ENCODE measurements around the gene MCUR1. TPM values are rescaled to one million over a fixed set of nuclear protein-coding genes. Genes with fewer than 3 reads are reported as not detected.
"Not testable (repeated sequence)": the region's sequence is repeated elsewhere in the genome, so short reads cannot be mapped to it uniquely, and the experiment has no call there.

MCUR1 gene
- total and polyA plus RNA-seq, 5 donors, result 20.7 to 26.1 (median 24.6) TPM

DNA sequence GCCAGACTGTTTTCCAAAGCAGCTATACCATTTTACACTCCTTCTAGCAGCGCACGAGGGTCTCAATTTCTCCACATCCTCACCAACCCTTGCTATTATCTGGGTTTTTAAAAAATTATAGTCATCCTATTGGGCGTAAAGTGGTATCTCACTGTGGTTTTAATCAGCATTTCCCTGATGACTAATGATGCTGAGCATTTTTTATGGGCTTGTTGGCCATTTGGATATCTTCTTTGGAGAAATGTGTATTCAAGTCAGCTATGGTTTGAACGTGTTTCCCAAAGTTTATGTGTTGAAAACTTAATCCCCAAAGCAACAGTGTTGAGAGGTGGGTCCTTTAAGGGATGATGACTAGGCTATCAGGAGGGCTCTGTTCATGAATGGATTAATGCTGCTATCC lies 6.7 kb downstream of the MCUR1 start:
- no peaks in the 10 kb centered on the region for H3K27me3 ChIP-seq (ENCODE audit: control insufficient read depth, insufficient read depth)
- 91% methylated on average over 4 of the region's 4 CpGs for WGBS
- H3K4me3 ChIP-seq (ENCODE audit: low read length), result no peak overlapping the region
- H3K9me3 ChIP-seq (ENCODE audit: control insufficient read depth, low read length), result no peaks in the 10 kb centered on the region
- intact Hi-C loops (cut with DNase I), result no loop called here
- DNase-seq, result no peak
- ATAC-seq, result no peak
- no peak overlapping the region for H3K27ac ChIP-seq (ENCODE audit: low read length)
- peaks cover 4% of the 10 kb centered on the region for H3K4me1 ChIP-seq (ENCODE audit: control insufficient read depth, insufficient read depth, low read length)

DNA sequence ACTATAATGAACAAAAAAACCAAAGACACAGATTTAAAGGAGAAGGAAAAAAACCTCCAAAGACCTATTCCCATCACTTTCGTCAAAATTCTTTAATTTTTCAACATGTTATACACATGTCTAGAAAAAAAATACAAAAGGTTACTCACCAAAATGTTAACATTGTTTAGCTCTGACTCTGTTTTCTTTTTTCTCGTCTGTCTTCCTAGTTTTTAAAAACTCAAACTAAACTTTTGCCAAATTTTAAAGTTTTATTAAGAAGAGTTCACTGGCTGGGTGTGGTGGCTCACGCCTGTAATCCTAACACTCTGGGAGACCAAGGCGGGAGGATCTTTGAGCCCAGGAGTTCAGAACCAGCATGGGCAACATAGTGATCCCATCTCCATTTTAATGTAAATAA lies 10.8 kb downstream of the MCUR1 start:
- Histone ChIP-seq H3K9me3 (ENCODE audit: control insufficient read depth, low read length) (no peaks in the 10 kb centered on the region), H3K4me3 (ENCODE audit: low read length) (no peak overlapping the region), H3K4me1 (ENCODE audit: control insufficient read depth, insufficient read depth, low read length) (no peaks in the 10 kb centered on the region), H3K27me3 (ENCODE audit: control insufficient read depth, insufficient read depth) (no peaks in the 10 kb centered on the region), H3K27ac (ENCODE audit: low read length) (no peak overlapping the region)
- 97% methylated on average over 4 of the region's 4 CpGs for WGBS
- ATAC-seq (no peak), DNase-seq (no peak)
- intact Hi-C loops (cut with DNase I), result no loop called here

DNA sequence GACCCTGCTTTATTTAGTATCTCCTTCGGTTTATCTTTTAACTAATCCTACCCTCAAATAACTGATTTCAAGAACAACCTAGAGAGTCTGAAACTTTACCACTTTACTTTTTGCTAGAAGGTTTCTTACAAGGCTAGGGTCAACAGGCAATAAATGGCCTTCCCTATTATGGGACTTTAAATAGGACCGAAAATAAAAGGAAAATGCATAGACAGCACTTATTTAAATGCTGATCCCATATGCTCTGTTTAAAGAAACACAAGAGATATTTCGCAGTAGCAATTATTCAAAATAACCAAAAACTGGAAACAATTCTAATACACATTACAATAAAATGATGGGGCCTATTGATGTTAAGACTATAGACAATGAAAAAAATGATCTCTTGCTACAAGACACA lies 13.7 kb downstream of the MCUR1 start:
- intact Hi-C loops (cut with DNase I), result no loop called here
- H3K4me1 ChIP-seq (ENCODE audit: control insufficient read depth, insufficient read depth, low read length), result no peaks in the 10 kb centered on the region
- no peak overlapping the region for H3K27ac ChIP-seq (ENCODE audit: low read length)
- no peak for DNase-seq
- H3K4me3 ChIP-seq (ENCODE audit: low read length), result no peak overlapping the region
- WGBS, result 84% methylated on average over 3 of the region's 3 CpGs
- no peaks in the 10 kb centered on the region for H3K27me3 ChIP-seq (ENCODE audit: control insufficient read depth, insufficient read depth)
- H3K9me3 ChIP-seq (ENCODE audit: control insufficient read depth, low read length), result no peaks in the 10 kb centered on the region
- no peak for ATAC-seq

- no peaks in the 10 kb centered on the region for H3K4me1 ChIP-seq (ENCODE audit: control insufficient read depth, insufficient read depth, low read length)
- intact Hi-C loops (cut with DNase I), result loop anchor here in 1 of 4 donors (10.0 kb wide), 1 partner anchor 268 kb away; no protein-coding TSS in a partner anchor
- no peaks in the 10 kb centered on the region for H3K27me3 ChIP-seq (ENCODE audit: control insufficient read depth, insufficient read depth)
- DNase-seq (no peak), ATAC-seq (no peak)
- 77% methylated on average over 1 of the region's 1 CpG for WGBS
- no peak overlapping the region for H3K27ac ChIP-seq (ENCODE audit: low read length)
- no peak overlapping the region for H3K4me3 ChIP-seq (ENCODE audit: low read length)
- no peaks in the 10 kb centered on the region for H3K9me3 ChIP-seq (ENCODE audit: control insufficient read depth, low read length)
Measured at GRCh38 chr6:13796781-13797180, 17.6 kb downstream of the MCUR1 start.

- ATAC-seq (peak; percentile 84 to 94), DNase-seq (peak; percentile 81 to 91 (median 86))
- intact Hi-C loops (cut with DNase I), result loop anchor here in 1 of 4 donors (10.0 kb wide), 1 partner anchor 270 kb away; no protein-coding TSS in a partner anchor
- 48% methylated on average over 8 of the region's 8 CpGs for WGBS
- H3K27ac ChIP-seq (ENCODE audit: low read length), result no peak overlapping the region
- H3K9me3 ChIP-seq (ENCODE audit: control insufficient read depth, low read length), result no peaks in the 10 kb centered on the region
- no peak overlapping the region for H3K4me3 ChIP-seq (ENCODE audit: low read length)
- H3K27me3 ChIP-seq (ENCODE audit: control insufficient read depth, insufficient read depth), result no peaks in the 10 kb centered on the region
- no peaks in the 10 kb centered on the region for H3K4me1 ChIP-seq (ENCODE audit: control insufficient read depth, insufficient read depth, low read length)
Measured at GRCh38 chr6:13795041-13795750, 19.2 kb downstream of the MCUR1 start.

GRCh38 chr6:13794184-13794583 lies 20.2 kb downstream of the MCUR1 start:
- H3K27me3 ChIP-seq (ENCODE audit: control insufficient read depth, insufficient read depth), result no peaks in the 10 kb centered on the region
- ATAC-seq, result peak in 1 of 2 donors; percentile 78
- H3K4me3 ChIP-seq (ENCODE audit: low read length), result no peak overlapping the region
- H3K9me3 ChIP-seq (ENCODE audit: control insufficient read depth, low read length), result no peaks in the 10 kb centered on the region
- H3K4me1 ChIP-seq (ENCODE audit: control insufficient read depth, insufficient read depth, low read length), result no peaks in the 10 kb centered on the region
- intact Hi-C loops (cut with DNase I), result loop anchor here in 2 of 4 donors (5.0 to 10.0 kb wide), 2 partner anchors 263 to 271 kb away; no protein-coding TSS in a partner anchor
- H3K27ac ChIP-seq (ENCODE audit: low read length), result no peak overlapping the region
- no peak for DNase-seq
- 70% methylated on average over 5 of the region's 5 CpGs for WGBS

DNA sequence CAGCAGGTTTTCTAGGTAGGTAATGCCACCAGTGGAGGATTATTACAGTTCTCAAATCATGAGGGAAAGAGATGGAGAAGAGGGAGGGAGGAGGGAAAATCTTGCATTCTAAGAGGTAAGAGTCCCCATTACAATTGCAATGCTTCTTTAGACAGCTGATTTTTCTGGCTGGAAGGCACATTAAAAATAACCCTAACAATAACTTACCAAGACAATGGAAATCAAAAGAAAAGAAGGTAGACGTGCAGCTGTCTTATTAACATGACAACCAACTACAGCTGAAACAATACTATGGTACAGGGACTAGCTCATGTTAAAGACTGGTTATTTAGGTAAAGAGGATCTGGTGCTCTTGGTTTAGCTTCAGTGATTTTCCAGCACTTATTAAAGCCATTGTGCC lies 24.6 kb downstream of the MCUR1 start:
- 84% methylated on average over 1 of the region's 1 CpG for WGBS
- intact Hi-C loops (cut with DNase I), result loop anchor here in 2 of 4 donors (5.0 to 10.0 kb wide), 2 partner anchors 268 to 275 kb away; no protein-coding TSS in a partner anchor
- DNase-seq (no peak), ATAC-seq (no peak)
- H3K27ac ChIP-seq (ENCODE audit: low read length), result no peak overlapping the region
- H3K27me3 ChIP-seq (ENCODE audit: control insufficient read depth, insufficient read depth), result no peaks in the 10 kb centered on the region
- no peak overlapping the region for H3K4me3 ChIP-seq (ENCODE audit: low read length)
- no peaks in the 10 kb centered on the region for H3K4me1 ChIP-seq (ENCODE audit: control insufficient read depth, insufficient read depth, low read length)
- no peaks in the 10 kb centered on the region for H3K9me3 ChIP-seq (ENCODE audit: control insufficient read depth, low read length)

DNA sequence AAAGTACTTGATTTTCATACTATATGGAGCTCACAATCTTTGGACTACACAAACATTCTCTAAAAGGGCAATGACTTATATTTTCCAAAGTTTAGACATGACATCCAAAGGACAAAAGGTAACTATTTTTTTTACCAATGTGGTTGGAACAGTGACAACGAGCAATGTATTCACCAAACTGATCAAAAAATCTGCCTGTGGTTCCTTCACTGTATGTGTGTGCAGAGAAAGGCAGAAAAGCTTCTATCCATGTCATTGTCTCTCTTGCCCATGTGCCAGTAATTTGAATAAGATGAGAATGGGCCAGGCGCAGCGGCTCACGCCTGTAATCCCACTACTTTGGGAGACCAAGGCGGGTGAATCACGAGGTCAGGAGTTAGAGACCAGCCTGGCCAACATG lies 25.5 kb downstream of the MCUR1 start:
- ATAC-seq (no peak), DNase-seq (no peak)
- 96% methylated on average over 6 of the region's 6 CpGs for WGBS
- intact Hi-C loops (cut with DNase I), result no loop called here
- Histone ChIP-seq H3K27ac (ENCODE audit: low read length) (no peak overlapping the region), H3K4me1 (ENCODE audit: control insufficient read depth, insufficient read depth, low read length) (no peaks in the 10 kb centered on the region), H3K27me3 (ENCODE audit: control insufficient read depth, insufficient read depth) (no peaks in the 10 kb centered on the region), H3K9me3 (ENCODE audit: control insufficient read depth, low read length) (no peaks in the 10 kb centered on the region), H3K4me3 (ENCODE audit: low read length) (no peak overlapping the region)

- no peak for DNase-seq
- WGBS, result 28% methylated on average over 8 of the region's 8 CpGs
- ATAC-seq, result peak; percentile 48 to 62
Measured at GRCh38 chr6:13787137-13787536, 27.2 kb downstream of the MCUR1 start.

DNA sequence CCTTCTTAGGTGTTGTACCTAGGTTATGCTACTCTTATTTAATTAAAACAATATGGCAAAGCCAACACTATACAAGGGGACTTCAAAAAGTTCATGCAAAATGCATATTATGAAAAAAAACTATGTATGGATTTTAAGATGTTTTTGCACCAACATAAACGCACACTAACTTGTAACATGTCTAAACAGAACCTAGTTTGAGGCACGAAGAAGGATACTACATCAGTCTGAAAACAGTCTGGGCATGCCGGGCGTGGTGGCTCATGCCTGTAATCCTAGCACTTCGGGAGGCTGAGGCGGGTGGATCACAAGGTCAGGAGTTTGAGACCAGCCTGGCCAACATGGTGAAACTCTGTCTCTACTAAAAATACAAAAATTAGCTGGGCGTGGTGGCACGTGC lies 34.2 kb downstream of the MCUR1 start:
- intact Hi-C loops (cut with DNase I); DNase-seq; H3K4me1 ChIP-seq (ENCODE audit: control insufficient read depth, insufficient read depth, low read length); H3K27me3 ChIP-seq (ENCODE audit: control insufficient read depth, insufficient read depth); H3K27ac ChIP-seq (ENCODE audit: low read length); H3K4me3 ChIP-seq (ENCODE audit: low read length); ATAC-seq; H3K9me3 ChIP-seq (ENCODE audit: control insufficient read depth, low read length): not testable (repeated sequence)
- 93% methylated on average over 8 of the region's 8 CpGs for WGBS

More at GRCh38 chr6:13787137-13787536, 27.2 kb downstream of the MCUR1 start:
- Histone ChIP-seq H3K27me3 (ENCODE audit: control insufficient read depth, insufficient read depth) (no peaks in the 10 kb centered on the region), H3K9me3 (ENCODE audit: control insufficient read depth, low read length) (no peaks in the 10 kb centered on the region), H3K27ac (ENCODE audit: low read length) (no peak overlapping the region), H3K4me1 (ENCODE audit: control insufficient read depth, insufficient read depth, low read length) (no peaks in the 10 kb centered on the region), H3K4me3 (ENCODE audit: low read length) (no peak overlapping the region)
- intact Hi-C loops (cut with DNase I), result no loop called here

GRCh38 chr6:13778028-13778427 lies 36.3 kb downstream of the MCUR1 start:
- no peaks in the 10 kb centered on the region for H3K4me1 ChIP-seq (ENCODE audit: control insufficient read depth, insufficient read depth, low read length)
- DNase-seq, result no peak
- 94% methylated on average over 6 of the region's 6 CpGs for WGBS
- intact Hi-C loops (cut with DNase I), result no loop called here
- no peak overlapping the region for H3K27ac ChIP-seq (ENCODE audit: low read length)
- H3K4me3 ChIP-seq (ENCODE audit: low read length), result no peak overlapping the region
- no peaks in the 10 kb centered on the region for H3K9me3 ChIP-seq (ENCODE audit: control insufficient read depth, low read length)
- no peaks in the 10 kb centered on the region for H3K27me3 ChIP-seq (ENCODE audit: control insufficient read depth, insufficient read depth)
- ATAC-seq, result no peak
